A673 (cell line): ENCODE measurements around the gene PDE11A.

Source experiments
- EZH2 ChIP-seq: fragments of 200-600 bp; sonication (generic); IDR thresholded peaks from 2 replicates; pipeline ENCODE4 v1.6.1; 2017; ENCODE audit warnings: borderline replicate concordance, low read depth, mild to moderate bottlenecking, mixed read lengths, antibody characterized with exemption, low read length; ENCODE audit not compliant: poor library complexity, severe bottlenecking
- TF ChIP-seq, protein P1 (sequence below): fragments of 300-800, 200-600 bp; sonication (generic); conservative IDR thresholded peaks from 2 replicates; pipeline ENCODE4 v1.5.1; 2017; ENCODE audit warnings: low read depth, mild to moderate bottlenecking, antibody characterized with exemption, low read length, moderate library complexity, mixed read lengths

DNA sequence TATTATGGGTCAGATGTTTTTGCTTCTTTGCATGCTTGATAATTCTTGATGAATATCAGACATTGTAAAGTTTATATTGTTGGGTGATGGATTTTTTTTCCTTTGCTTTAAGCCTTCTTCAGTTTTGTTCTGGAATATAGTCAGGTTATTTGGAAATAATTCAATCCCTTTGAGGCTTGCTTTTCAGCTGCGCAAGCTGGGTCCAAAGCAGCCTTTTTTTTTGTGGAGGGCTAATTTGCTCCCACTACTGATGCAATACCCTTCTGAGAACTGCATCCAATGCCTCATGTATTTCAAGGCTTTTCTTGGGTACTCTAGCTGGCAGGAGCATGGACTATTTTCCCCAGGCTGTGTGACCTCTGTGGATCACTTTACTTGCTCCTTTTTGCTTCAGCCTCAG lies 434.1 kb downstream of the PDE11A start:
- TF ChIP-seq, protein P1, sequence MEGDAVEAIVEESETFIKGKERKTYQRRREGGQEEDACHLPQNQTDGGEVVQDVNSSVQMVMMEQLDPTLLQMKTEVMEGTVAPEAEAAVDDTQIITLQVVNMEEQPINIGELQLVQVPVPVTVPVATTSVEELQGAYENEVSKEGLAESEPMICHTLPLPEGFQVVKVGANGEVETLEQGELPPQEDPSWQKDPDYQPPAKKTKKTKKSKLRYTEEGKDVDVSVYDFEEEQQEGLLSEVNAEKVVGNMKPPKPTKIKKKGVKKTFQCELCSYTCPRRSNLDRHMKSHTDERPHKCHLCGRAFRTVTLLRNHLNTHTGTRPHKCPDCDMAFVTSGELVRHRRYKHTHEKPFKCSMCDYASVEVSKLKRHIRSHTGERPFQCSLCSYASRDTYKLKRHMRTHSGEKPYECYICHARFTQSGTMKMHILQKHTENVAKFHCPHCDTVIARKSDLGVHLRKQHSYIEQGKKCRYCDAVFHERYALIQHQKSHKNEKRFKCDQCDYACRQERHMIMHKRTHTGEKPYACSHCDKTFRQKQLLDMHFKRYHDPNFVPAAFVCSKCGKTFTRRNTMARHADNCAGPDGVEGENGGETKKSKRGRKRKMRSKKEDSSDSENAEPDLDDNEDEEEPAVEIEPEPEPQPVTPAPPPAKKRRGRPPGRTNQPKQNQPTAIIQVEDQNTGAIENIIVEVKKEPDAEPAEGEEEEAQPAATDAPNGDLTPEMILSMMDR, result no peak
- no peak for TF ChIP-seq EZH2
